Activated CD4-positive, alpha-beta T cell treated with anti-CD3 and anti-CD28 coated beads, Interleukin-10, Interleukin-2, amounts not matched to agents 100 ng/mL and 50 ng/mL, durations not matched to agents 16 hours and 8 hours (primary cell): ENCODE measurements around the gene OSBPL1A.
"Not testable (repeated sequence)": the region's sequence is repeated elsewhere in the genome, so short reads cannot be mapped to it uniquely, and the experiment has no call there.

Experiments used
- DNase-seq: peaks from one replicate; pipeline ENCODE4 v3.0.0-alpha.2; 2020

Gene OSBPL1A

DNA sequence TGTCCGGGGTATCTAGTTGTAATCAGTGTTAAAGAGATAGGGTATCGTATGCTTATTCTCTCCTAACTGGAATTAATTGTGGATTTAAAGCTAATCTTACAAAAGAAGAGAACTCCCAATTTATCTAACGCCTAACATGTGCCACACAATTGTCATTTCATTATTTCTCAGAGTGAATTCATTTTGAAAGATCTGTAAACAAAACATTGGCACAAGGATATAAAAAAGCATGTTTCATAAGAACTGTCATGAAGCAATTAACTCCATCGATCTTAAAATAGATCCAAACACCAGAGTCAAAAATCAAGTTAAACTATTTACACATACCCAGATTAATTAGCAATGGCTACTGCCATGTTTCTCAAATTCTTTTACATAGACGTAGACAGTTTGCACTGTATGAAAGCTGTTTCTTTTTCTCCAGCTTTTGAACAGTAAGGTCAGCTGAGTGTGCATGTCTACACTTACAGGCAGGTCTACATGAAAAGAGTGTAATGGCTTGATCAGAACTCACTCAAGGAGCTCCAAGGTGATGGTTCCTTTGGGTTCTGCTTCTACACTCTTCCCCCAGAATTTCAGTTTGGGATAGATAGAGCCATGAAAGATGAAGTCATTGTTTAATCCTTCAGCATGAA, 220.0 kb downstream of the OSBPL1A start:
- no peak for DNase-seq

- DNase-seq, result peak; percentile 65
Observed at GRCh38 chr18:24176727-24177416, 220.8 kb downstream of the OSBPL1A start.

- peak; percentile 82 for DNase-seq
Observed at GRCh38 chr18:24173997-24174396, 223.6 kb downstream of the OSBPL1A start.

- DNase-seq, result peak; percentile 23
Observed at GRCh38 chr18:24170360-24170759, 227.3 kb downstream of the OSBPL1A start.

DNA sequence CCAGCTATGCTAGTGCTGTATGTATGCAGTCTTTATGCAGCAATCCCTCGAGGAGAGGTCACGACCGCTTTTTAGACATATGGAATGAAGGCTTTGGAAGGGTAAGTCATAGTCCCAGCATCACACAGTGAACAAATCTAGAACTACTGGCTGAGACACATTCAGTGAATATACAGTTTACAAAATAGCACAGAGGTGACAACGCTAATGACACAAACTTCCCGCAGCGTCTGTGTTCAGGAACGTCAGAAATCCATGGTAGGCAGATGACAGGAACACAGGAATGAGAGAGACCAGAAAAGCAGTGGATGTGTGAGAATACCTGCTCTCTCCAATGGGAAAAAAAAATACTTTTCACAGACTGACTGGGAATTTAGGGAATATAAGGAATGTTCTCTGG, 229.1 kb downstream of the OSBPL1A start:
- no peak for DNase-seq

DNA sequence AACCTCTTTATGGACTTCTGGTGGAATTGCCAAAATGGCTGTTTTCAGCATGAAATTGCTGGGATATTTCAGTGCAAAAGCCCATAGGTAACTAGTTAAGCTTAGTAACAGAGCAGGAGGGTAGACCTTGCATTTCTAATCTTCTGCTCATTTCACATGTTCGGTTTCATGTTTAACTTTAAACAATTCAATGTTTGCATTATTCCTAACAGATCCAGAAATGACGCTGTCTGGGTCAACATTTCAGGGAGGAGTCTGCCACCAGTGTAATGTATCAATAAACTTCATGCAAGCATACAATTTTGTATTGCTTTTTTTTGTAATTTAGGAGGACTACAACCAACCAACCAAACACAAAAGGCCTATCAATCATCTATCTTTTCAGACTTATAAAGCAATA, 236.3 kb downstream of the OSBPL1A start:
- DNase-seq, result no peak

GRCh38 chr18:24160086-24160485, 237.5 kb downstream of the OSBPL1A start:
- no peak for DNase-seq

- no peak for DNase-seq
Observed at GRCh38 chr18:24157855-24158254, 239.8 kb downstream of the OSBPL1A start.

DNA sequence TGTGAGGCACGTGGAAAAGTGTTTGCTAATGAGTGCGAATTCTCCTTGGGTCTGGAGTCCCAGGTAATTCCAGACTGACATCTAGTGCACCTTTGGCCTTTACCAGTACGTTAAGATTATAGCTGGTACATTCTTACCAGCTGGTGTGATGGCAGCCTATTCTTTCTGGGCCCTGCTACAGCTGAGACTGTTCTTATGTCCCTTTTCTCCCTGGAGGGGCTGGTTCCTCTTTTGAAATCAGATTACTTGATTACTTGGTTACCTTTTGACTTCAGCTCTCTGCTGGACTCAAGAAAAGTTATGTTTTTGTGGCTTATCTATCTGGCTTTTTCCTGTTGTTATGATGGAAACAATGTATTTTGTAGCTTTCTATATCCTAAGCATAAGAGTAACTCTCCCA, 244.2 kb downstream of the OSBPL1A start:
- no peak for DNase-seq

DNA sequence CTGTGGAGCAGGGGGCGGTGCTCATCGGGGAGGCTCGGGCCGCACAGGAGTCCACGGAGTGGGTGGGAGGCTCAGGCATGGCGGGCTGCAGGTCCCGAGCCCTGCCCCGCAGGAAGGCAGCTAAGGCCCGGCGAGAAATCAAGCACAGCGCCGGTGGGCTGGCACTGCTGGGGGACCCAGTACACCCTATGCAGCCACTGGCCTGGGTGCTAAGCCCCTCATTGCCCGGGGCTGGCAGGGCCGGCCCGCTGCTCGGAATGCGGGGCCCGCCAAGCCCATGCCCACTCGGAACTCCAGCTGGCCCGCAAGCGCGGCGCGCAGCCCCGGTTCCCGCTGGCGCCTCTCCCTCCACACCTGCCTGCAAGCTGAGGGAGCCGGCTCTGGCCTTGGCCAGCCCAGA, 248.0 kb downstream of the OSBPL1A start:
- not testable (repeated sequence) for DNase-seq

DNA sequence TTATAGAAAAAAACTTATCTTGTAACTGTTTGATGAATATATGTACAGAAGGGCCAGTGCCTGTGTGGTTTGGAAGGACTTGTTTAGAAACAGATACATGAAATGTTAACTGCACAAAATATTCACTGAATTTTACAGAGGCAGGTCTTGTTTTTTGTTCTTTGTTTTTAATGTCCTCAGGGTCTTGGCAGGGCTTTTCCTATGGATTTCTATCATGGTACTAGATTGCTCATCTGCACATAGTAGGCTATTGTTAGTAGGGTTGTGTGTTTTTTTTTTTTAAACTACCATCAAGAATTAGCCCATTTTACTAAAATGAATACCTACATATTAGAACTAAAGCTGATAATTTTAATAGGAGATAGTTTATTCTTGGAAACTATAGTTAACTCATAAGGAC, 255.2 kb downstream of the OSBPL1A start:
- no peak for DNase-seq

- no peak for DNase-seq
Observed at GRCh38 chr18:24140697-24141096, 256.9 kb downstream of the OSBPL1A start.

- DNase-seq, result peak; percentile 69
Observed at GRCh38 chr18:24138789-24139616, 258.6 kb downstream of the OSBPL1A start, which contains the start of gene CABYR. TSS of gene CABYR (plus strand) at chr18:24139062. CDS start at chr18:24143115, 4,053 bp downstream.

GRCh38 chr18:24138409-24138788, 259.2 kb downstream of the OSBPL1A start:
- DNase-seq, result no peak

- DNase-seq, result peak; percentile 71
Observed at GRCh38 chr18:24136967-24137373, 260.7 kb downstream of the OSBPL1A start.

DNA sequence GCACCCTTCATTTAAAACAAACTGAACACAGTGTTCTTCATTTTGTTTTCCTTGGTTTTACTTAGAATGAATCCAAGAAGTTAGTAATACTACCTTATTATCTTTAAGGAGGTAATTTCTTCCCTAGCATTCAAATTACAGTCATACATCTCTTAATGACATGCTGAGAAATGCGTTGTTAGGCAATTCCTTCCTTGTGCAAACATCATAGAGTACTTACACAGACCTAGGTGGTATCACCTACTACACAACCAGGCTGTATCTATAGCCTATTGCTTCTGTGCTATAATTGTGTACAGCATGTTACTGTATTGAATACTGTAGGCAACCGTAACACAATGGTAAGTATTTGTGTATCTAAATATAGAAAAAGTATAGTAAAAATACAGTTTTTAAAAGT, 267.1 kb downstream of the OSBPL1A start:
- DNase-seq, result no peak

DNA sequence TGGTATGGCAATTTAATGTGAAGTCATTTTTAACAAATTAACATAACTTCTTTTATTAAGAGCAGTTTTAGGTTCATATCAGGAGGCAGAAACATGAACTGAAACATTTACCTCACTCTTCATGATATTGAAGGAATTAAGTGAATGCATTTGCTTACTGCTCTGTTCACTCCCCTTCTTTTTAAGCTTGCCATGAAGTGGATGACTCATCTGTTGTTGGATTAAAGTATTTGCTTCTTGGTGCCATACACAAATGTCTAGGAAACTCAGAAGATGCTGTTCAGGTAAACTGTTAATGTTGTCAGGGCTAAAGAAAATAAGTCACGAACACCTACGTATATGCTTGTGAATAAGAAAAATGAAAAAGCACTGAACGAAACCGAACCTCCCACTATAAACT, 268.9 kb downstream of the OSBPL1A start:
- DNase-seq, result no peak

DNA sequence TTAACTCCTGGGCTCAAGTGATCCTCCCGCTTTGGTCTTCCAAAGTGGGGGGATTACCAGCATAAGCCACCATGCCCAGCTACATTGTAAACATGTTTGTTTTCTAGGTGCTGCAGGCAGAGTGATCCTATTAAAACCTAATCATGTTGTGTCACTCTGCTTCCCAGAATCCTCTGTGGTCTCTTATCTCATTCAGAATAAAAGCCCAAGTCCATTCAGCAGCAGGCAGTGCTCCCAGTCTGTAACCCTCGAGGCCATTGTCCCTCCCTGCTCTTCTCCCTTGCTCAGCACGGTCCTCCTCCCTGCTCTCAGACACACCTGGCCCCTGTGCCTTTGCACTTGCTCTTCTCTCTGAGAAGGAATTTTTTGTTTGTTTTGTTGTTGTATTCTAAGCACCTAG, 269.9 kb downstream of the OSBPL1A start:
- DNase-seq, result no peak

DNA sequence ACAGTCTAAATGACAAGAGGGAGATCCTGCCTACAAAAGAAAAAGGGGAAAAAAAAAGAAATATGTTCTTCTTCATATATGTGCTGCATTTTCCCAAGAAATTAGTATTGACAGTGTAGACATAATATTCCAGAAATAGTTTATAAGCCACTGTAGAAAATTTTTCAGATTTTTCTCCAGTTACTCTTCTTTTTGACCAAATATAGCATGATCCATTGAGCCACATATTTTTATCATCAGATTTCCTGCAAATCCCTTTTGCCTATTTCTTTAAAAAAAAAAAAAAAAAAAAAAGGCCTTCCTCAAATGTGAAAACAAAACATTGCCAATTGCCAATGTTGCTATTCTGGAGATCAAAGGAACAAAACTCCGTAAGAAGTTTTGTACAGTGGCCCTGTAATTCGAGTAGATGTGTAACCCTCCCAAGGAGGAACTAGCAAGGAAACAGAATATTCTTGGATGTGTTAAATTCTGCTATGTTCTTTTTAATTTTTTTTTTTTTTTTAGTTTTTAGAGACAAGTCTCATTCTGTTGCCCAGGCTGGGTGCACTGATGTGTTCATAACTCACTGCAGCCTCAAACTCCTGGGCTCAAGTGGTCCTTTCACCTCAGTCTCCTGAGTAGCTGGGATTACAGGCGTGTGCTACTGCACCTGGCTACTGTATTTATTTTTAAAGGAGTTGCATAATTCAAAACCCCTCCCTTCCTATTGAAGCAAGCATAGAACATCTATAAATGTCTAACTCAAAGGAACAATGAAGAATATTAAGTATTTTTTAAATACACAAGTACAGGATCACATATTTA, 271.3 kb downstream of the OSBPL1A start:
- no peak for DNase-seq

- no peak for DNase-seq
Observed at GRCh38 chr18:24121625-24122024, 276.0 kb downstream of the OSBPL1A start.

DNA sequence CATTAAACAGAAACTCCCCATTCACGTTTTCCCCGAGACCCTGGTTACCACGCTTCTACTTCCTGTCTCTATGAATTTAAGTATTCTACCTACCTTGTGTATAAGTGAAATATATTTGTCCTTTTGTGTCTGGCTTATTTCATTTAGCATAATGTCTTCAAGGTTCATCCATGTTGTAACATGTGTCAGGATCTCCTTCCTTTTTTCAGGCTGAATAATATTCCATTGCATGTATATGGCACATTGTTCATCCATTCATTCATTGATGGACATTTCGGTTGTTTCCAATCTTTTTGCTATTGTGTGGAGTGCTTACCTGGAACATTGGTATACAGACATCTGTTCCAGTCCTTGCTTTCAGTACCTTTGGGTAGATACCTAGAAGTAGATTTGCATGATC, 276.9 kb downstream of the OSBPL1A start:
- no peak for DNase-seq

GRCh38 chr18:24118750-24119577, 278.7 kb downstream of the OSBPL1A start:
- peak; percentile 80 for DNase-seq
